Activated T-cell treated with anti-CD3 and anti-CD28 coated beads, Interleukin-2, amount 50 U/mL, for 72 hours (primary cell): Measurements from ENCODE around the gene SLAMF7. TPM values are rescaled to one million over a fixed set of nuclear protein-coding genes. Genes with fewer than 3 reads are reported as not detected.

Experiments
- ATAC-seq, 2 donors: fragments of 150-1000 bp; cut with Tn5 transposase; replicated peaks in 1 of 2; 2 replicates each; pipeline ENCODE4 v1.10.0; 2021; ENCODE audit warnings: moderate library complexity in 2 of 2, mild to moderate bottlenecking in 1 of 2
- DNase-seq, 2 donors: peaks; one replicate each; pipeline ENCODE4 v3.0.0; 2021 to 2022; ENCODE audit warnings: mixed read lengths in 1 of 2
- H3K27ac Mint-ChIP-seq: one replicate; pipeline ENCODE4 v1.8.0; 2022; ENCODE audit warnings: mild to moderate bottlenecking, moderate library complexity, mixed read lengths
- H3K27me3 Mint-ChIP-seq: one replicate; pipeline ENCODE4 v1.8.0; 2022; ENCODE audit warnings: low read depth, mixed read lengths
- H3K36me3 Mint-ChIP-seq, 2 donors: one replicate each; pipeline ENCODE4 v1.8.0; 2022; ENCODE audit warnings: mixed read lengths in 2 of 2, mild to moderate bottlenecking in 1 of 2; ENCODE audit not compliant: insufficient read depth in 2 of 2
- H3K4me1 Mint-ChIP-seq: one replicate; pipeline ENCODE4 v1.8.0; 2022; ENCODE audit warnings: low read depth, mixed read lengths
- H3K4me3 Mint-ChIP-seq, 2 donors: one replicate each; pipeline ENCODE4 v1.8.0; 2022; ENCODE audit warnings: mild to moderate bottlenecking in 2 of 2, mixed read lengths in 2 of 2, moderate library complexity in 2 of 2
- H3K9me3 Mint-ChIP-seq, 2 donors: one replicate each; pipeline ENCODE4 v1.8.0; 2022; ENCODE audit warnings: mixed read lengths in 2 of 2
- total RNA-seq, 2 donors: library from RNA; stranded (reverse); gene quantifications; one replicate each; pipeline ENCODE4 v1.2.3, GENCODE V29; 2022

SLAMF7 gene
- total RNA-seq, 2 donors from 2014 or later = 42.6 to 68.3 TPM

DNA sequence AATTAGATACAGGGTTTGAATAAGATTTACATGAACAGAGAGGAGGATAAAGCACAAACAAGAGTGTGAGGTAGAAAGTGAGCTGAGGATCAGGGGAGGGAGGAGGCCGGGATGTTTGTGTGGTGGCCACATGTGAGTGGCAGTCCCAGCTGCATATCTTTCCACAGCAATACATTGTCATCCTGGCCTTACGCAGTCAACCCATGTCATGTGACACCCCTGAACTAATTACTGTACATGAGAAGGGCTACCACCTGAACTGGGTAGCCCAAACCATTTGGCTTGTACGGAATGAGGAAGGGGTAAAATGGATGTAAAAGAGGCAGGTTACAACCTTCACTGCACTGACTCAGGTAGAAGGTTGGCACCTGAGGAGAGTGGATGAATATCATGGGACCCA, 4.2 kb downstream of the SLAMF7 start:
- Mint-ChIP-seq H3K4me3 (peak overlapping the region; percentile 58 to 78), H3K9me3 (no peaks in the 10 kb centered on the region), H3K36me3 (peaks cover 0 to 2% of the 10 kb centered on the region in 2 donors), H3K27me3 (no peaks in the 10 kb centered on the region), H3K27ac (peak overlapping the region; percentile 71), H3K4me1 (peaks cover 96% of the 10 kb centered on the region)
- DNase-seq (no peak), ATAC-seq (peak in 1 of 2 donors; percentile 29)

- H3K27ac Mint-ChIP-seq = peak overlapping the region; percentile 93
- no peak for DNase-seq
- H3K36me3 Mint-ChIP-seq = peaks cover 0 to 2% of the 10 kb centered on the region in 2 donors
- H3K4me1 Mint-ChIP-seq = peaks cover 96% of the 10 kb centered on the region
- H3K4me3 Mint-ChIP-seq = peak overlapping the region; percentile 58 to 78
- no peaks in the 10 kb centered on the region for H3K27me3 Mint-ChIP-seq
- ATAC-seq = peak; percentile 75 to 81
- H3K9me3 Mint-ChIP-seq = no peaks in the 10 kb centered on the region
These were observed 5.3 kb downstream of the SLAMF7 start for GRCh38 chr1:160744199-160744851.

DNA sequence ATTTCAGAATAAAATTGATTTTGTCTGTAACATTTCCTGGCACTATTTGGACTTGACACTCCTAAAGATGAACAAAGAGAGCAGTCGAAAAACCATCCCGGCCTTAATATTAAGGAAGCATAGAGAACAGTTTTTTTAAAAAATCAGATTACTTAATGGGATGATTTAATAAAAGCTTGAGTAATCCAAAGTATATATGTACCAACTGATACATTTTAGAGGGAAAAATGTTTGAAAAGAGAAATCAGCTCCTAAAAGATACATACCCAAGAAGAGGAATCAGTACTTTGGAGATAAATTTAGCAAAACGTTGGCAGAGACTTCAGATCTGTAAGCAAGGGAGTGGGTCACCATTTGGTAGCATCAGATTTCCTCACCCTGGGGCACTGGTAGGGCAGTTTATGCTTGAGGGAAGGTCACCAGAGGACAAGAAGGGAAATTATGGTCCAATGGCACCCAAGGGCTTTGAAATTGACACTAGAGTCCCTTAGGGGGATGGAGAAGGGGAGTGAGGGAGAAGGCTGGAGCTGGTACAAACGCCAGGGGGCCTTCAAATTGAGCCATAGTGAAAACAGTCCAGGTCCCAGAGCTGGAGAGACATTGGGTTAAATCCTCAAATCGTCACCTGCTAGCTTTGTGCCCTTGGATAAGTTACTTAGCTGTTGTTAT, 5.9 kb downstream of the SLAMF7 start:
- H3K36me3 Mint-ChIP-seq = peaks cover 0 to 2% of the 10 kb centered on the region in 2 donors
- ATAC-seq (no peak), DNase-seq (no peak)
- peaks cover 98% of the 10 kb centered on the region for H3K4me1 Mint-ChIP-seq
- peak overlapping the region; percentile 58 to 78 for H3K4me3 Mint-ChIP-seq
- no peaks in the 10 kb centered on the region for H3K9me3 Mint-ChIP-seq
- peak overlapping the region; percentile 93 for H3K27ac Mint-ChIP-seq
- no peaks in the 10 kb centered on the region for H3K27me3 Mint-ChIP-seq

DNA sequence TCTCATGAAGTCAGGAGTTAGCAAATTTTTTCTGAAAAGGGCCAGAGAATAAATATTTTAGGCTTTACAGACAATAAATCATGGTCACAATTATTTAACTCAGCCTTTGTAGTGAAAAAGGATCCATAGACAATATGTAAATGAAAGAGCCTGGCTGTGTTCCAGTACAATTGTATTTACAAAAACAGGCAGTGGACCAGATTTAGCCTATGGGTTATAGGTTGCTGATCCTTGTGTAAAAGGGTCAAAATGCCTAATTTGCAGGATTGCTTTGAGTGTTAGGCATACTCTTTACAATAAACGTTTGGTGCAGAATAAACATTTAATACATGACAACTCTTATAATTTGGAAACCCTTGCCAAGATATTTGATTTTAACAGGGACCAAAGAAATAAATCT, 6.5 kb downstream of the SLAMF7 start:
- peaks cover 0 to 5% of the 10 kb centered on the region in 2 donors for H3K36me3 Mint-ChIP-seq
- H3K4me3 Mint-ChIP-seq = peak overlapping the region in 1 of 2 donors; percentile 78
- H3K27ac Mint-ChIP-seq = peak overlapping the region; percentile 47
- no peaks in the 10 kb centered on the region for H3K9me3 Mint-ChIP-seq
- DNase-seq (no peak), ATAC-seq (no peak)
- H3K4me1 Mint-ChIP-seq = peaks cover 98% of the 10 kb centered on the region
- no peaks in the 10 kb centered on the region for H3K27me3 Mint-ChIP-seq

- ATAC-seq = no peak
- H3K27ac Mint-ChIP-seq = peak overlapping the region; percentile 32
- H3K4me1 Mint-ChIP-seq = peaks cover 99% of the 10 kb centered on the region
- H3K4me3 Mint-ChIP-seq = no peak overlapping the region
- DNase-seq = no peak
- H3K27me3 Mint-ChIP-seq = no peaks in the 10 kb centered on the region
- H3K36me3 Mint-ChIP-seq = peaks cover 0 to 14% of the 10 kb centered on the region in 2 donors
- no peaks in the 10 kb centered on the region for H3K9me3 Mint-ChIP-seq
These were observed 7.9 kb downstream of the SLAMF7 start for GRCh38 chr1:160746836-160747500.

DNA sequence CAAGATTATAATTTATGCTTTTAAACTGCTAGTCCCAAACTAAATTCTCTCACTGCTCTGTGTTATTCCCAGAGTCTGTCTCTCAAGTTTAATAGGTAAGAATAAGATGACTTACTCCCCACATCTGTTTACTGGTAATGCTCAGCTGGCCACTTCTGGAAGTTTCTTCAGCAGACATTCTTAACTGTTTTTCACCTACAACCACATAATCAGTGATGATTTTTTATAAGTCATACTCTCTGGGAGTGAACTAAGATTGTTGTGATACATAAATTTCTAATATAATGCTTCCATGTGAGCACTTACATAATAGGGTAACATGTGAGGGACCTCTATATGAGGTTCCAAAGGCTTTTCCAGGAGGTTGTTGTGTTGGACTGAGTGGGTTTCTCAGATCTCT, 8.7 kb downstream of the SLAMF7 start:
- Mint-ChIP-seq H3K27me3 (no peaks in the 10 kb centered on the region), H3K27ac (peak overlapping the region; percentile 44), H3K9me3 (no peaks in the 10 kb centered on the region), H3K36me3 (peaks cover 0 to 16% of the 10 kb centered on the region in 2 donors), H3K4me3 (peak overlapping the region in 1 of 2 donors; percentile 23), H3K4me1 (peaks cover 99% of the 10 kb centered on the region)
- DNase-seq (no peak), ATAC-seq (no peak)

- Mint-ChIP-seq H3K36me3 (peaks cover 0 to 19% of the 10 kb centered on the region in 2 donors), H3K4me1 (peaks cover 99% of the 10 kb centered on the region), H3K27ac (no peak overlapping the region), H3K27me3 (no peaks in the 10 kb centered on the region), H3K4me3 (no peak overlapping the region), H3K9me3 (no peaks in the 10 kb centered on the region)
- ATAC-seq (no peak), DNase-seq (no peak)
These were observed 9.3 kb downstream of the SLAMF7 start for GRCh38 chr1:160748181-160748877.

DNA sequence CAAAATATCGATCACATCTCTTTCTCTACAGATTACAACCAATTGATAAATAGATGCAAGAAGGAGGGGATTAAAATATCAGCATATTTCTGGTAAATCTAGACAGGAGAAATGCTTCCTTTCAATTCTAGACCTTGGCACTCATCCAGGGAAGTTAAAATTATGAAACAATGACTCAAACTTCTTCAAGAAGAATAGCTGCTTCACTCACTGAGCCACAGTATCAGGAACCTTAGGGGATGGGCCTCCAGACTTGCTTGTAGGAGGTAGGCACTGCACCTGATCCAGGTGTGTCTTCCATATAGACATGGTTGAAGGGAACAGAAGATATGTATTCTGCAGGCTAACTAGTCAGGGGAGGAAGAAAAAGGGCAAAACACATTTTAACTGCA, 9.8 kb downstream of the SLAMF7 start:
- no peak for DNase-seq
- no peaks in the 10 kb centered on the region for H3K9me3 Mint-ChIP-seq
- H3K4me1 Mint-ChIP-seq = peaks cover 94% of the 10 kb centered on the region
- no peak overlapping the region for H3K4me3 Mint-ChIP-seq
- H3K27ac Mint-ChIP-seq = peak overlapping the region; percentile 45
- H3K27me3 Mint-ChIP-seq = no peaks in the 10 kb centered on the region
- ATAC-seq = no peak
- H3K36me3 Mint-ChIP-seq = peaks cover 0 to 19% of the 10 kb centered on the region in 2 donors

DNA sequence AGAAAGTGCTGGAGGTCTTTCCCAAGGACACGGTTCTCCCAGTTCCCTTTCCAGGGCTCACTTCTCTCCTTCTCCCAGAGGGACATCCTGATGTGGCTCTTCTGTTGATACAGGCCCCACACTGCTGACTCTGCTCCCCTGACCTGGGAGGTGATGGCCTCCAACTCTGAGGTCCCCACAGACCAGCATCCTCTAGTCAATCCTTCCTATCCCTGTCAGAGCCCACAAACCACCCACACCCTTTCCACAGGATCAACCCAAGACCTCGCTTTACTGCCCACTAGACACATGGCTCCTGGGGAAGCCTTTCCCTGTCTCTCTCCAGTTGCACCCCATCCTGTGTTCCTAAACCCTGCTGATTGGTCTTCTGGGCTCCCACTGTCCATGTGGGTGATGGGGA, 11.6 kb downstream of the SLAMF7 start:
- H3K36me3 Mint-ChIP-seq = peaks cover 0 to 17% of the 10 kb centered on the region in 2 donors
- no peaks in the 10 kb centered on the region for H3K9me3 Mint-ChIP-seq
- H3K27ac Mint-ChIP-seq = no peak overlapping the region
- H3K4me1 Mint-ChIP-seq = peaks cover 84% of the 10 kb centered on the region
- ATAC-seq = peak in 1 of 2 donors; percentile 11
- peak in 1 of 2 donors; percentile 9 for DNase-seq
- no peaks in the 10 kb centered on the region for H3K27me3 Mint-ChIP-seq
- peak overlapping the region; percentile 62 to 64 for H3K4me3 Mint-ChIP-seq

DNA sequence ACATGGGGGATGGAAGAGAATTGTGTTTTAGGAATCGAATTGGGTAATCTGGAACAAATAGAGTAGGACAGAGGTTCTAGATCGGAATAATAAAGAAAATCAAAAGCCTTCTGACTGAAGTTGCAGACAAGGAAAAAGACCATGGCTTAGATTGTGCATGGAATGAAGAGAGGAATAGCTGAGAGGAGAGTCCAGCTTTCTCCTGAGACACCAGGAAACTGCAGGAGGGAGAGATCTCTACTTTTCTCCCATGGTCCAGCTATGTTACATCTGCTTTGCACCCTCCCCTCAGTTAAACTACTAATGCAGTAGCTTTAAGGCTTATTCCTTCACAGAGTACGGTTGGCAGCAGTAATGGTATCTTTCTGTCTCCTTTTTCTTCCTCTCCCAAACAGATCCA, 13.4 kb downstream of the SLAMF7 start:
- ATAC-seq (no peak), DNase-seq (no peak)
- peaks cover 84% of the 10 kb centered on the region for H3K4me1 Mint-ChIP-seq
- no peaks in the 10 kb centered on the region for H3K27me3 Mint-ChIP-seq
- H3K36me3 Mint-ChIP-seq = peaks cover 7 to 24% of the 10 kb centered on the region in 2 donors
- peak overlapping the region; percentile 47 for H3K27ac Mint-ChIP-seq
- H3K4me3 Mint-ChIP-seq = peak overlapping the region in 1 of 2 donors; percentile 39
- H3K9me3 Mint-ChIP-seq = peaks cover 5 to 6% of the 10 kb centered on the region in 2 donors

- peak overlapping the region; percentile 4 for H3K27ac Mint-ChIP-seq
- ATAC-seq (no peak), DNase-seq (no peak)
- H3K36me3 Mint-ChIP-seq = peaks cover 7 to 24% of the 10 kb centered on the region in 2 donors
- H3K27me3 Mint-ChIP-seq = no peaks in the 10 kb centered on the region
- peaks cover 5 to 6% of the 10 kb centered on the region in 2 donors for H3K9me3 Mint-ChIP-seq
- no peak overlapping the region for H3K4me3 Mint-ChIP-seq
- H3K4me1 Mint-ChIP-seq = peaks cover 84% of the 10 kb centered on the region
These were observed 13.9 kb downstream of the SLAMF7 start for GRCh38 chr1:160752924-160753323.

- Mint-ChIP-seq H3K27me3 (no peaks in the 10 kb centered on the region), H3K9me3 (peaks cover 5 to 6% of the 10 kb centered on the region in 2 donors), H3K4me1 (peaks cover 79% of the 10 kb centered on the region), H3K27ac (no peak overlapping the region), H3K4me3 (no peak overlapping the region), H3K36me3 (peaks cover 7 to 24% of the 10 kb centered on the region in 2 donors)
- no peak for ATAC-seq
- no peak for DNase-seq
These were observed 14.5 kb downstream of the SLAMF7 start for GRCh38 chr1:160753594-160753993.

- Mint-ChIP-seq H3K4me3 (peak overlapping the region; percentile 16 to 38), H3K9me3 (peaks cover 5 to 6% of the 10 kb centered on the region in 2 donors), H3K4me1 (peaks cover 62% of the 10 kb centered on the region), H3K27me3 (no peaks in the 10 kb centered on the region), H3K36me3 (peaks cover 7 to 21% of the 10 kb centered on the region in 2 donors), H3K27ac (peak overlapping the region; percentile 26)
- ATAC-seq (no peak), DNase-seq (no peak)
These were observed 16.4 kb downstream of the SLAMF7 start for GRCh38 chr1:160755461-160755860.
